OCI-LY7 (cell line): ENCODE data around the gene SLC2A4. TPM values are rescaled to one million over a fixed set of nuclear protein-coding genes. Genes with fewer than 3 reads are reported as not detected.

Experiments
- BruUV-seq: library from RNA; stranded (reverse); fragments of 400-500 nt; replicated peaks from 2 replicates; lab custom pipeline; 2021; lab: Mats Ljungman, UMichigan
- CTCF ChIA-PET: fragments of 300-600 bp; sonication (Branson Sonifier 250); formaldehyde crosslinking; loops from one replicate; lab custom pipeline; 2022; ENCODE audit warnings: antibody characterized with exemption; ENCODE audit not compliant: unreplicated experiment; lab: Charles Lee
- POLR2A ChIA-PET: fragments of 300-600 bp; sonication (Branson Sonifier 250); formaldehyde crosslinking; loops from one replicate; lab custom pipeline; 2022; ENCODE audit warnings: antibody characterized with exemption; lab: Charles Lee
- DNase-seq: peaks from one replicate; pipeline ENCODE4 v3.0.0-alpha.2; 2015; ENCODE audit warnings: low spot score
- H2AFZ ChIP-seq: fragments of 200-600 bp; sonication (generic), shearing (Covaris generic); 2 replicates; pipeline ENCODE4 v1.6.1; 2014; ENCODE audit warnings: mild to moderate bottlenecking, antibody characterized with exemption, low read length, moderate library complexity
- H3K27ac ChIP-seq: fragments of 200-600 bp; sonication (generic); 2 replicates; pipeline ENCODE4 v1.5.1; 2014; ENCODE audit warnings: mixed run types, low read depth, mild to moderate bottlenecking, moderate library complexity, low read length, inconsistent platforms; ENCODE audit not compliant: poor library complexity, severe bottlenecking
- H3K36me3 ChIP-seq: fragments of 200-600 bp; sonication (generic); 2 replicates; pipeline ENCODE4 v1.6.1; 2014; ENCODE audit warnings: mild to moderate bottlenecking, antibody characterized with exemption, low read length, moderate library complexity, mixed read lengths; ENCODE audit not compliant: insufficient read depth
- H3K4me1 ChIP-seq: fragments of 200-600 bp; sonication (generic); 2 replicates; pipeline ENCODE4 v1.5.1; 2014; ENCODE audit warnings: mild to moderate bottlenecking, low read length; ENCODE audit not compliant: insufficient read depth, poor library complexity, severe bottlenecking
- H3K4me2 ChIP-seq: fragments of 200-600 bp; sonication (generic); 2 replicates; pipeline ENCODE4 v1.6.1; 2014; ENCODE audit warnings: mild to moderate bottlenecking, low read length
- H3K4me3 ChIP-seq: fragments of 200-600 bp; sonication (generic); 2 replicates; pipeline ENCODE4 v1.5.1; 2014; ENCODE audit warnings: mild to moderate bottlenecking, low read depth, low read length; ENCODE audit not compliant: poor library complexity, severe bottlenecking
- H3K79me2 ChIP-seq: fragments of 200-600 bp; sonication (generic); 2 replicates; pipeline ENCODE4 v1.6.1; 2016; ENCODE audit warnings: low read depth, mild to moderate bottlenecking, low read length, moderate library complexity, mixed read lengths; ENCODE audit not compliant: insufficient read depth
- H3K9me2 ChIP-seq: fragments of 200-600 bp; sonication (generic); 2 replicates; pipeline ENCODE4 v1.6.1; 2016; ENCODE audit warnings: mild to moderate bottlenecking, low read length, mixed read lengths; ENCODE audit not compliant: insufficient read depth
- H3K9me3 ChIP-seq: fragments of 200-600 bp; sonication (generic); 2 replicates; pipeline ENCODE4 v1.6.1; 2014; ENCODE audit warnings: mild to moderate bottlenecking, mixed run types, low read length, mixed read lengths
- H4K20me1 ChIP-seq: fragments of 200-600 bp; sonication (generic); 2 replicates; pipeline ENCODE4 v1.6.1; 2014; ENCODE audit warnings: mild to moderate bottlenecking, antibody characterized with exemption, low read length, moderate library complexity, mixed read lengths; ENCODE audit not compliant: insufficient read depth
- CTCF ChIP-seq: fragments of 200-600 bp; sonication (generic); conservative IDR thresholded peaks from 2 replicates; pipeline ENCODE4 v1.5.1; 2014; ENCODE audit warnings: mild to moderate bottlenecking, antibody characterized with exemption, low read length, moderate library complexity, mixed read lengths
- EZH2phosphoT487 ChIP-seq: fragments of 200-600 bp; sonication (generic); IDR thresholded peaks from 2 replicates; pipeline ENCODE4 v1.6.1; 2018; ENCODE audit warnings: low read depth, borderline replicate concordance, mild to moderate bottlenecking, mixed run types, antibody characterized with exemption, low read length, moderate library complexity, mixed read lengths
- intact Hi-C: fragments of 100-400 bp; cut with micrococcal nuclease; formaldehyde crosslinking; loops from one replicate; pipeline ENCODE4 v1.10.0; 2022; ENCODE audit not compliant: unreplicated experiment
- total RNA-seq, 2 experiments: library from RNA; depleted of rRNA in 1 of 2; stranded (reverse); fragments of >200 nt in 1 of 2; shearing (Covaris generic) in 1 of 2; gene quantifications; 2 replicates each; pipeline ENCODE4 v1.2.3, GENCODE V29; 2014 to 2022

Gene SLC2A4
- total RNA-seq, 2 experiments from 2014 or later: 0.61 to 0.63 TPM

DNA sequence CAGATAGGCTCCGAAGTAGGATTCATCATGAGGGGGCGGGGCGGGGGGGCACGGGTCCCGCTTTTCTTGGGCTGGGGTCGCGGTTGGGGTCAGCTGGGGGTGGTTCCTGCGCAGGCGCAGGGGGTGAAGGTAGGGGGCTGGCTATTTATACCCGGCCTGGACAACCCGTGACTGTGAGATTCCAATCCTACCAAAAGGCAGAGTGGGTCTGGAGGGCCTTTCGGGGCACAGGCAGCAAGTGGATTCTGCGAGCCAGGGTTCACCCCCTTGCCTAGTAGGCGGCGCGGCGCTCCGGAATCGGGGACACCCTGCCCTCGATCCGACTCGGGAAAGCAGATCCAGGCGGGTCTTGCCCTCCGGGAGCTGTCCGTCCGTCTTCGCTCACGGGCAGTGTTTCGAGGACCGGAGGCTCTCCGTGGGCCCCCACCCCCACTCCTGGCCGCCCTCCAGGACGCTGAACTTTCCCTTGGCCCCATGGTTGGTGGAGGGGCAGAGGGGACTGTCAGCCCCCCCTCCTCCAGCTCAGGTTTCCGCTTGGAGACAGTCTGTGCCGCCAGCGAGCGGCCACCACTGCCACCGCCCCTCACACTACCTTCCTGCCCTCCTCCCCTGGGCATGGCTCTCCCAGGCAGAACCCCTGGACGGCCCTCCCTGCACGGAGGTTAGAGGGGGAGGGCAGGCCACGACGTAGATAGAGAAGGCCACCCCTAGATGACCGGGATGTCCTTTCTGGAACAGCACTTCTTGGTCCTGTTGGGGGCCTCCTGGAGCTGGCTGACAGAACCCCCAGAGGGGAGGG lies 634 bp downstream of the SLC2A4 start:
- ChIA-PET CTCF (no interaction called here), POLR2A (interaction anchor here (0.7 to 1.3 kb wide), 2 partner anchors 10 to 55 kb away, joined by 4 to 5 read pairs; no protein-coding TSS in a partner anchor)
- Histone ChIP-seq H3K4me3 (peak overlapping the region; percentile 59), H3K4me1 (peaks cover 41% of the 10 kb centered on the region), H2AFZ (peak overlapping the region; percentile 56), H3K79me2 (no peaks in the 10 kb centered on the region), H3K36me3 (no peaks in the 10 kb centered on the region), H3K4me2 (peak overlapping the region; percentile 88), H3K9me2 (no peaks in the 10 kb centered on the region), H4K20me1 (no peaks in the 10 kb centered on the region), H3K27ac (no peak overlapping the region), H3K9me3 (no peaks in the 10 kb centered on the region)
- TF ChIP-seq CTCF: no peak
- no peak for TF ChIP-seq EZH2phosphoT487
- no peak for DNase-seq
- no TSS peak for BruUV-seq
- intact Hi-C loops: loop anchor here (1.0 to 2.0 kb wide), 3 partner anchors 55 to 153 kb away; partner anchors contain the start of genes ACAP1, KCTD11 and TMEM102

DNA sequence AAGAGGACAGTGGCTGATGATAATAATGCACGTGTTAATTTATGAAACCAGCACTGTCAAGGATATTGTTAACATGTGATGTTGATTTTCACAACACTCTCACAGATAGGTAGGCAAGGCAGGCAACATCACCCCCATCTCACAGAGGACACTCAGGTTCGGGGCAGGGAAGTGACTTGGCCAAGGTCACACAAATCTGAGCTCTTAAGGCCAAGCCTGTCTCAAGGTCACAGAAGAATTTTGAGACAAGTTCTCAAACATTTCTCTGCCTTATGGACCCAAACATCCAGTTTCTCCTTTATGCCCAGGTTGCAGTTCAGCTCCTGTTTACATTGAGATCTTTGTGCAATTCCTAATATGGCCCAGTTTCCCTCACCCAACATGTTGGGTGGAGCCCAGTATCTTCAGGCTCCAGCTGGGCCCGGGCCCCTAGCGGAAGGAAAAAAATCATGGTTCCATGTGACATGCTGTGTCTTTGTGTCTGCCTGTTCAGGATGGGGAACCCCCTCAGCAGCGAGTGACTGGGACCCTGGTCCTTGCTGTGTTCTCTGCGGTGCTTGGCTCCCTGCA lies 1.3 kb downstream of the SLC2A4 start:
- TF ChIP-seq CTCF: peak; percentile 32; the same call in 1 of the 2 replicates
- no peak for TF ChIP-seq EZH2phosphoT487
- no peak overlapping the region; the same call in 1 of the 2 replicates for H3K4me2 ChIP-seq
- CTCF ChIA-PET: interaction anchor here (0.5 to 0.6 kb wide), 2 partner anchors 250 to 939 kb away, joined by 3 read pairs; no protein-coding TSS in a partner anchor

More for the DNA sequence above, 1.3 kb downstream of the SLC2A4 start:
- H3K4me3 ChIP-seq: no peak overlapping the region
- no peaks in the 10 kb centered on the region for H3K36me3 ChIP-seq
- peaks cover 41% of the 10 kb centered on the region for H3K4me1 ChIP-seq
- no peaks in the 10 kb centered on the region for H3K9me2 ChIP-seq
- H3K79me2 ChIP-seq: no peaks in the 10 kb centered on the region
- BruUV-seq: no TSS peak
- H2AFZ ChIP-seq: peak overlapping the region; percentile 13; the same call in 1 of the 2 replicates
- intact Hi-C loops: no loop called here
- no peak overlapping the region for H3K27ac ChIP-seq
- no peaks in the 10 kb centered on the region for H3K9me3 ChIP-seq
- no peaks in the 10 kb centered on the region for H4K20me1 ChIP-seq
- DNase-seq: no peak
- POLR2A ChIA-PET: no interaction called here
